Measurements from ENCODE around the gene ULK4. TPM values are rescaled to one million over a fixed set of nuclear protein-coding genes. Genes with fewer than 3 reads are reported as not detected.

Gene ULK4
- polyA plus RNA-seq, 1 donor = 6.3 TPM

Other genes starting within 250 kb of the ULK4 start
- gene TRAK1, start 129.3 kb upstream of the ULK4 start, polyA plus RNA-seq (ENCODE audit: insufficient read length) = 49.7 TPM

Measured in left kidney (tissue), 1 donor.